ENCODE data around the gene RET. TPM values are rescaled to one million over a fixed set of nuclear protein-coding genes. Genes with fewer than 3 reads are reported as not detected.
A peak's percentile ranks its signal among the peaks of the same experiment; 100 is the strongest.

RET gene
- total RNA-seq, 1 donor from 2014 or later = 0.20 TPM

DNA sequence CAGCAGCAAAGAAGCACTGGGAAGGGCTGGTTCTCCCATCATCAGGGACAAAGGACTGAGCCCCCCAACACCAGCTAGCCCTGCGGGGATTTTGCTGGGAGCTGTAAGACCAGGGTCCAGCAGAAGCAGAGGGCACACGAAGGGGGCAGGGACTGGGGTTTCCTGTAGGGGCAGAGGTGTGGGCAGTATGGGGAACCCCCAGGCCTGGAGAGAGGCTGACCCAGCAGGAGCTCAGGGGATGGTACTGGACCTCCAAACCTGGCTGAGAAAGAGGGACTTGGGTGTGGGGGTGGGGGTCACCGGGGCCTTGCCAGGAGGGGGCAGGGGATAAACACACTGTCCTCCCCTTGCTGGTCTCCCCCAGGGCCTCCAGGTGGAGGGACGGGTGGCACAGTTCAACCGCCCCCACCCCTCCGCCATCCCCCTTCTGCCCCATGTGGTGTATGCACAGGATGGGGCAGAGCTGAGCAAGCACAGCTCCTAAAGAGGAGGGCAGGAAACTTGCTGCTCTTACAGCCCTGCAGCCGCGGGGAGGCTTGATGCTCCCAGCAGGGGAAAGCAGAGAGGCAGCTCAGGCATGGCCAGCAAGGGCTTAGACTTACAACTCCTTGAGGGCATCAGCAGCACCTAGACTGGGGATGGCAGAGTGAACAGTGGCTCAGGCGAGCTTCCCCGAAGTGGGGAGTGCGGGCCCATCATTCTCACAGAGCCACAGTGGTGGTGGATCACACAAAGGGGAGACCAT lies 12.4 kb upstream of the RET start:
- ATAC-seq = no peak

GRCh38 chr10:43065234-43065633 lies 11.6 kb upstream of the RET start:
- no peak for ATAC-seq

DNA sequence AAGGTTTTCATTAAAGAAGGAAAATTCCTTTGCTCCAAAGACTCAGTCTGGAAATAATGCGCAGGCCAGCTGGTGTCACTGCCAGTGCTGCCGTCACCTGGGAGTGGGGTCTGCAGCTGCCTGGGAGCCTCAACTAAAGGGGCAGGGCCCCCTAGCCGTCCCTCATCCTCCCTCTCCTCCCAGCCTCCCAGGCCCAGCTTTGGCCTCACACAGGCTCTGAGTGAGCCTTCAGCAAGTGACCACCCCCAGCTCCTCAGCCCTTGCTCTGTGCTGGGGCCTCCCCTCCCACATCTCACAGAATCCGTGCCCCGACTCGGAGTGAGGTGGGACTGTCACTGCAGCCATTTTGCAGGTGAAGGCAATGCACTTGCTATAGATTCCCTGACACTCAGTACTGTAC lies 11.1 kb upstream of the RET start:
- no peak for ATAC-seq

GRCh38 chr10:43066481-43066880 lies 10.4 kb upstream of the RET start:
- ATAC-seq = no peak

DNA sequence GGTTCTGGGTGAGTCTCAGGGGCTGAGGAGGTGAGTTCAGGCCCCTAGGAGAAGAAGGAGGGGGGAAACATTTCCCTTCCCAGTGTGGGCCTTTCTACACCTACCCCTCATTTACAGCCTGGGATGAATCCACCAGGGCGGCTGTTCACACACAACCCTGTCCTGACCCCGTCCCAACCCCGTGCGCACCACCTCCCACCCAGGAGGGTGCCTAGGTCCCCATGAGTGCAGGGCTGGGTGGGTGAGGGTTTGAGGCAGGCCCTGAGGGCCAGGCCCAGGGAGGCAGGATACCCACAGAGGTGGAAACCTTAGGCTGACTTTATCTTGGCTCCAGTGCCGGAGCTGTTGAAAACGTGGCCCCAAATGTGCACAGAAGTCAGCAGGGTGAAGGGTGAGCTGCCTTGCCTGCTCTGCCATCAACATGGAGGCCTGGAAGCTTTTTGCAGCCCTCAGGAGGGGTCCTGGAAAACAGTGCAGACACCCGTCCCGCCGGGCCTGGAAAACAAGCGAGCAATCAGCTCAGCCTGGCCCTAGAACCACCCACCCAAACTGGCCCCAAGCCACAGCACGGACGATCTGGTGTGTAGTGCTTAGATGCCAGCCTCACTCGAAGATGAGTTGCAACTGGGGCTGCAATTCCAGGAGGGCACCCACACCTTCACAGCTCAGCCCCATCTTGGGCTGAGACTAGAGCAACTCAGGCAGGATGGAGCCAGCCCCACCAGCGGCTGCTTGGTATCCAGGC lies 9.3 kb upstream of the RET start:
- no peak for ATAC-seq

- no peak for ATAC-seq
Measured at GRCh38 chr10:43068136-43068395, 8.8 kb upstream of the RET start.

DNA sequence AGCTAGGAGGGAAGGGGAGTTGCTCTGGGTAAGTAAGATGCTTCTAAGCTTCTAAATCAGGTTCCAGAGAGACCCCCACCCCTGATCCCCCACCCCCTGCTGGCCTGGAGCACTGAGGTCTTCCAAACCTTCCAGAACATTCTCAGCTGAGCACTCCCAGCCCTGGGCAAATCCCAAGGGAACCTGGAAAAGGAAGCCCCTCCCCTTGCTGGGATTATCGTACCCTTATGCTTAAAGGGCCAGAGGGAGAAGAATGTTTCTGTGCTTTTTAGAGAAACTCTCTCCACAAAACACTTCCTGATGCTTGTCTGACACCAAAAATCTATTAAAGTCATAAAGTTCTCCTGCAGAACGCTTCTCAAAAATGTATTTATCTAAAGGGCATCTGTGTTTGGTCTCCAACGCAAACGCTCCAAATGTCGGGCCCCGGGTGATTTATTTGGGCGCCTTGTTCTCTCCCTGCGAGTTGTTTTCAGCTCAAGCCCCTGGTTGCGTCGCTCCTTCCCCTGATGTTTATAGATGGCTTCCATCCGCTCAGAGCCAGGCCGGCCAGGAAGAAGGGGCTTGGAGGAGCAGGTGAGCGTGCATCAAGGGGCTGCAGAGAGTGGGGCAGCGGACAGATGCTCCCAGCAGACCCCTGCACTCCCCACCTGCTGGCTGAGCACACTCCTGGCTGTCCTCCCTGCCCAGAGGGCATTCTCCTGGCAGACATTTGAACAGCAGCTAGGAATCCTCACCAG lies 8.2 kb upstream of the RET start:
- ATAC-seq = no peak

DNA sequence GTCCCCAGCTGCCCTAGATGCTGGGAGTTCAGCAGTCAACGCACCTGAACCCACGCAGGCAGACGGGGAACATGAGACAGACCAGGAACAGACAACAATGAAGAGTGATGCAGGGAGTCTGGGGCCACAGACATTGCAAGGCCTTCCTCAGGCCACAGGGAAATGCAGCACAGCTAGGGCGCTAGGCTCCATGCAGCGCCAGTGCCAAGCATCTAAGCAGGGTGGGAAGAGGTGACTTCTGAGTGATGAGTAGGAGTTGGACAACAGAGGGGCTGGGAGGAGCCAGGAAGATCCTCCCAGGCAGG lies 7.7 kb upstream of the RET start:
- no peak for ATAC-seq

DNA sequence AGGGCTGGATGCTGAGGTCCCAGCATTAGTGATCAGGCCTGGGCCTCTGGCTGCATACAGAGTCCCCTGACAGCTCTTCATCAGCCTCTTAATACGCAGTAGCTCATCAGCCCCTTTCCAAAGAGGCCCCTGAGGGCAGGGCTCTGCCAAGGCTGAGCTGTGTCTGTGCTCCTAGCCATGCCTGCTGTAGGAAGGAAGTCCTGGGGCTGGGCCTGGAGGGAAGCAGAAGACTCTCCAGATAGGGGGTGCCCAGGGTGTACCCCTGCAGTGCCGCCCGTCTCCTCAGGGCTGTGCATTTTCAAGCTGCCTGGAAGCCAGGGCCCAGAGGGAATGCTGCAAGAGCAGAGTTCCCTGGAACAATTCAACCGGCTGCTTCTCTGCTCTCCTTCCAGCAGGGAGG lies 7.3 kb upstream of the RET start:
- no peak for ATAC-seq

DNA sequence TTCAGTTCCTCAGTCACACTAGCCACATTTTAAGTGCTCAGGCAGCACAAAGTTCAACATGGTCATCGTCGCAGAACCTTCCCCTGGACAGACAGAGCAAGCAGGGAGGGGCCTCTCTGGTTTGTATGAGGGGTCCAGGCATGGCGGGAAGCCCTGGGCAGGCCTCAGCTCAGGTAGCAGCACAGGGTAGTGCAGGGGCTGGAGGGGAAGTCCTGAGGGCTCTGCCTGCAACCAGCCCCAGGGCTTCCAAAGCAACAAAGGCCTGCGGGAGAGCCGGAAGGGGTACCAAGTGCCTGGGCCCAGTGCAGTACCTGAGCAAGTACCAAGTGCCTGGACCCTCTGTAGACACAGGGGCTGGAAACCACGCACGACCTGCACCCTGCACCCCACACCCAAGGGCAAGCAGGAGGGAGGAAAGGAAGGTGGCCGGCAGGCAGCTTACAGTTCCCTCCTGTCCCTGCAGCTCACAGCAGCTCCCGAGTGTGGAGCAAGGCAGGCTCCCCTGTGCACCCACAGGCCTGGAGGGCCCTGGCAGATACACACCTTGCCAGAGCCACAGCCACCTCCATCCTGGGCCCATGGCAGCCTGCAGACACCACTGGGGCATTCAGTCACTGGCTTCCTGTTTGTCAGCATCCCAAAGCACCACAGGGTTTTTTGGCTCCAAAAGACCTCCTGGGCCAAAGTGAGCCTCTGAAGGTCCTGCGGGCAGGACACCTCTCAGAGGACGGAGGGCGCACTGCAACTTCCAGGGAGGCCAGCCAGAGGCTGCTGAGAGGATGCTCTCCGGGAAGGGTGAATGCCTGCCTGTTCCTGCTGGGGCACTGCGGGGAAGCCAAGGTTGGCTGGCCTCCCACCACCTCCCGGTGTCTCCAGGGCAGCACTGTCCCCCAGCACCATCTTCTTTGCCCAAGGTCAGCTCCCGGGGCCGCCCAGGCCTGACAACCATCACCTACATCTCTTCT lies 6.5 kb upstream of the RET start:
- ATAC-seq = no peak

DNA sequence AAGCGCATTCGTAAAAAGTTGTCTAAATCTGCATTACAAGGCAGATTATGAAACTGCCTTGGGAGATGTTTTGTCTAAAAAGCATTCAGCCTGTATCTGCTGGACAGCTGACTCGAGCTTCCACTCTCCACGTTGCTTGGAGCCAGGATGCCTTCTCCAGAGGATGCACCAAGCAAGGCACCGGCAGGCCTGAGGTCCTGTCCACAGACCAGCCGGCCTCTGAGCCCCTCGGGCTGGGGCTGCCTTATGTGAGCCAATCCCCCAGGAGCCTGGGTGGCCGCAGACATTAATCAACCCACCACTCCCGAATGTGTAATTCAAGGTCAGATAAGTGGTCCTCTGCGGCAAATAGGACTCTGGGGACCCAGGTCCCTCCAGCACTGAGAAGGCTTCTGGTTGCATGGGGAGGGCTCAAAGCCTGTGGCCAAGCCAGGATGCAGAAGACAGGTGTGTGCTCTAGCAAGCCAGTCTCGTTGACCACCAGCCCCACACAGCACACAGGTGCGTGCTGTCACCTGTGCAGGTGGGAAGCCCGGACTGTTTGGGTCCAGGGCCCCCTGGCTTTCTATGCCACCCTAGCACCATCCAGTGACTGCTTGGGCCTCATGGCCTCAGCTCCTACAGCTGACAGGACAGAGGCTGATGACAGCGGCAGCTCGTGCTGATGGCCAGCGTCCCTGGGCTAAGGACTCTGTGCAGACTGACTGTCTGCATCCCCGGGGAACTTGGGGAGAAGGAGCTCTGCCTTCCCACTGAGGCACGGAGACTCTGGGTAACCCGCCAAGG lies 4.8 kb upstream of the RET start:
- no peak for ATAC-seq

GRCh38 chr10:43073191-43073590 lies 3.7 kb upstream of the RET start:
- no peak for ATAC-seq

GRCh38 chr10:43073721-43074120 lies 3.1 kb upstream of the RET start:
- ATAC-seq = no peak

- no peak for ATAC-seq
Measured at GRCh38 chr10:43074409-43074808, 2.5 kb upstream of the RET start.

GRCh38 chr10:43074827-43075611 lies 1.9 kb upstream of the RET start:
- no peak for ATAC-seq

GRCh38 chr10:43075612-43076003 lies 1.3 kb upstream of the RET start:
- peak; percentile 19 for ATAC-seq

DNA sequence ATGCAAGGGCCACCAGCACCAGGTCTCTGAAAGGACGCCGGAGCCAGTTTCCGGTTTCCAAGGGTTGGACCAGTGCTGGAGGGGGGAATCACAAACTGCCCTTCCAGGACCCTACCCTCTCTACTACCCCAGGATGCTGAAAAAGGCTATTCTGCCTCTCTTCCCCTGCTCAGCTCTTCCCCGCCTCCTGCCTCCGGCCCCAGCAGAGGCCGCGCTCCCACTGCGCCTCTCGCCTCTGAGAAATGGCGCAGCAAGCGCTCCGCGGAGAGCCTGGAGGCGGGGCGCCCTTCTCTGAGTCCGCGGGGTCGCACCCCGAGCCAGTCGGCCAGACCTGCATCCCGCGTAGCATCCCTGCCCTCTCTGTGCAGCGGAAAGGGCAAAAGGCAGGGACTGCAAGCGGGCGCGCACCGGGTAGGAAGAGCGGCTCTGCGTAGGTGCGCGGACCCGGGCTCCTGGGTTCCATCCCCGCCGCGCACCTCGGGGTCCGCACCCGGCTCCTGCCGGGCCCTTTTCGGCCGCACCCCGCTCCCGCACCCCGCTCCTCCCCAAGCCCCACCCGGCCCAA lies 476 bp upstream of the RET start:
- no peak for ATAC-seq

DNA sequence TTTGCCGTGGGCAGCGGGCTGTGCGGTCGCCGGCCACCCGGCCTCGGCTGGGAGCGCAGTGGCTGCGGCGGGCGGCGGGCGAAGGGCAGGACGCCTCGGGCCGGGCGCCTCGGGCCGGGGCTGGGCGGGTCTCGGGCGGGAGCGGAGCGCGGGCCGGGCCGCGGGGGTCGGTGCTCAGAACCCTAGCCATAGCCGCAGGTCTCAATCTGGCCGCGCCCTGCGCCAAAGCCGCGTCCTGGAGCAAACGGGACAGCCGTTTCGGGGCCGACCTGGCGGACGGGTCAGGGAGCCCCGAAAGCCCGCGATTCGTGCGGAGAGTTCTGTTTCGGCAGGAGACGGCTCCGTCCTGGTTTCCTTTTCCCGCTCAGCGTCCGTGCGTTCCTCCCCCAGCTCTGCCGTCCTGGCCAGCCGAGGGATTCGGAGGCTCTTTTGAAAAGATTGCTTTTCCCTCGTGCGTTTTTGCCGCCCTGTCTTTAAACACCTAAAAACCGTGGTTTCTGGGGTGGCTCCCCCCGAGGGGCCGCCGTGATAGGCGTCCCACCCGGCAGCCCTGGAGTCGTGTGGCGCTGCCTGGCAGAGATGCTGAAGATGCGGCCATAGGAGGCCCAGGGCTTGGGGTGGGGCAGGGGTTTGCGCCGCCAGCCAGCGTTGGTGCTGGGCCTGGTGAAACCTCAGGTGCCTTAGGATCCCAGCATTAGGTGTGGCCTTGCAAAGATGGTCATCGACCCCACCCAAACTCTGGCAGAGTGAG lies 727 bp downstream of the RET start:
- no peak for ATAC-seq

GRCh38 chr10:43078175-43078985 lies 1.5 kb downstream of the RET start:
- no peak for ATAC-seq

GRCh38 chr10:43078986-43079273 lies 2.1 kb downstream of the RET start:
- ATAC-seq = no peak

Measured in esophagus mucosa (tissue), 1 donor.